ENCODE data around the gene FAM13C.
A peak's percentile ranks its signal among the peaks of the same experiment; 100 is the strongest.

FAM13C gene

DNA sequence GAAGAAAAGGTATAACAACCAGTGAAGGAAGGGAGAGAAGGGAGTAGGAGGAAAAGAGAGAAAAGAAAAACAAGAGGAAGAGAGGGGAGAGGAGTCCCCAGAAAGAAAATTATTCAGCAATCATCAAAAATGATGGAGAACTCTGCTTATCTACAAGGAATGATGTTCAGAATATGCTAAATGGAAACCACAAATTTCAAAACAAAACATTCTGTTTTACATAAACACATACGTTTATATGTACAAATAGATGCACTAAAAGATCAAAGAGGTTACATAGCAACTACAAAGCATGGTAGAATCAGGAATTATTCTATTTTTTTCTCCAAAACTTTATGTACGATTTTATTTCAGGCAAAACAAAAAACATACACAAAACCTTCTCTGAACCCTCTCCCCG, 91.9 kb downstream of the FAM13C start:
- no peak for TF ChIP-seq CREB1 (IDR thresholded peaks at IDR 0.05; ENCODE audit: low read depth)
- no peak for TF ChIP-seq YY1 (IDR thresholded peaks at IDR 0.05; ENCODE audit: low read depth)
- no peak for TF ChIP-seq EGR1 (IDR thresholded peaks at IDR 0.05)

DNA sequence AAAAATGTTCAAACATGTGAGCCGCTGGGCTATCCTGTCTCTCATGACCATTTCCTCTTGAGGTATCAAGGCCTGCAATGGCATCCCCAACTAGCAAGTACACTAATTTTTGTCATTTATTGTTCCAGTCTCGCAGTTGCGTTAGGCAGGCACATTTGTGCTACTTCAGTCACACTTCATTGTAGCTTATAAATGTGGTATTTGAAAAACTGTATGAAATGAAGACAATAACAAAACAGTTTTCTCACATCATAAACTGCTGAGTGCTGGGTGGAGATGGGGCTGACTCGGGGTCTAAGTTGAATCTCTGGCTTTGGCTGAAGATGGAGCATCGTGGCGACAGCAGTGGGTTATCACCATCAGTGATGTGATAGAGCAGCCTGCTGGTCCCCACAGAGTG, 92.7 kb downstream of the FAM13C start:
- TF ChIP-seq CREB1 (IDR thresholded peaks at IDR 0.05; ENCODE audit: low read depth) (no peak), NFIC (IDR thresholded peaks at IDR 0.05) (no peak), EGR1 (IDR thresholded peaks at IDR 0.05) (no peak), TAF1 (IDR thresholded peaks at IDR 0.05; ENCODE audit: low read depth) (no peak), TCF12 (IDR thresholded peaks at IDR 0.05; ENCODE audit: low read depth) (no peak), CEBPB (IDR thresholded peaks at IDR 0.05) (no peak)
- TF ChIP-seq, protein P1, sequence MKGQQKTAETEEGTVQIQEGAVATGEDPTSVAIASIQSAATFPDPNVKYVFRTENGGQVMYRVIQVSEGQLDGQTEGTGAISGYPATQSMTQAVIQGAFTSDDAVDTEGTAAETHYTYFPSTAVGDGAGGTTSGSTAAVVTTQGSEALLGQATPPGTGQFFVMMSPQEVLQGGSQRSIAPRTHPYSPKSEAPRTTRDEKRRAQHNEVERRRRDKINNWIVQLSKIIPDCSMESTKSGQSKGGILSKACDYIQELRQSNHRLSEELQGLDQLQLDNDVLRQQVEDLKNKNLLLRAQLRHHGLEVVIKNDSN (IDR thresholded peaks at IDR 0.05): no peak

DNA sequence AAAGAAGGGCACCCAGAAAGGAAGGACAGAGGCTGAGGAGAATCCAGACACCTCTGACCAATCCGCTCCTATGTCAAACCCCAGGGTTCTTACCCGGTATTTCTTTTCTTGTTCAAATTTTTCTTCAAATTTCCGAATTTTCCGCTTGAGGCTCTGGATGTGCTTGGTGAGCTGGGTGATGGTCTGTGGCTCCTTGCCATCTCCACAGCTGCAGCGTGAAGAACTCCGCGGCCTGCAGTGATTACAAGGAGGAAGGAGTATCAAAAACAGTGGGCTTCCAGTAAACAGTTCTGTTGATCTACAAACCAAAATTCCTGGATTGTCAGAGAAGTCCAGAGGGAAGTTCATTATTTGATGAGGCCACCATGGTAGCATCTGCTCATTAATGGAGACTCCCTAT, 93.9 kb downstream of the FAM13C start:
- TF ChIP-seq YY1 (IDR thresholded peaks at IDR 0.05; ENCODE audit: low read depth) (no peak), TCF12 (IDR thresholded peaks at IDR 0.05; ENCODE audit: low read depth) (no peak), EGR1 (IDR thresholded peaks at IDR 0.05) (no peak), RAD21 (IDR thresholded peaks at IDR 0.05; ENCODE audit: low read depth) (no peak), NFIC (IDR thresholded peaks at IDR 0.05) (no peak), CREB1 (IDR thresholded peaks at IDR 0.05; ENCODE audit: low read depth) (no peak), EP300 (IDR thresholded peaks at IDR 0.05; ENCODE audit: borderline replicate concordance) (no peak), TAF1 (IDR thresholded peaks at IDR 0.05; ENCODE audit: low read depth) (no peak), CEBPB (IDR thresholded peaks at IDR 0.05) (no peak), FOXM1 (IDR thresholded peaks at IDR 0.05; ENCODE audit: borderline replicate concordance, low read depth) (no peak), ZBTB7A (IDR thresholded peaks at IDR 0.05; ENCODE audit: low read depth) (no peak), TEAD4 (IDR thresholded peaks at IDR 0.05) (no peak)
- TF ChIP-seq, protein P2, sequence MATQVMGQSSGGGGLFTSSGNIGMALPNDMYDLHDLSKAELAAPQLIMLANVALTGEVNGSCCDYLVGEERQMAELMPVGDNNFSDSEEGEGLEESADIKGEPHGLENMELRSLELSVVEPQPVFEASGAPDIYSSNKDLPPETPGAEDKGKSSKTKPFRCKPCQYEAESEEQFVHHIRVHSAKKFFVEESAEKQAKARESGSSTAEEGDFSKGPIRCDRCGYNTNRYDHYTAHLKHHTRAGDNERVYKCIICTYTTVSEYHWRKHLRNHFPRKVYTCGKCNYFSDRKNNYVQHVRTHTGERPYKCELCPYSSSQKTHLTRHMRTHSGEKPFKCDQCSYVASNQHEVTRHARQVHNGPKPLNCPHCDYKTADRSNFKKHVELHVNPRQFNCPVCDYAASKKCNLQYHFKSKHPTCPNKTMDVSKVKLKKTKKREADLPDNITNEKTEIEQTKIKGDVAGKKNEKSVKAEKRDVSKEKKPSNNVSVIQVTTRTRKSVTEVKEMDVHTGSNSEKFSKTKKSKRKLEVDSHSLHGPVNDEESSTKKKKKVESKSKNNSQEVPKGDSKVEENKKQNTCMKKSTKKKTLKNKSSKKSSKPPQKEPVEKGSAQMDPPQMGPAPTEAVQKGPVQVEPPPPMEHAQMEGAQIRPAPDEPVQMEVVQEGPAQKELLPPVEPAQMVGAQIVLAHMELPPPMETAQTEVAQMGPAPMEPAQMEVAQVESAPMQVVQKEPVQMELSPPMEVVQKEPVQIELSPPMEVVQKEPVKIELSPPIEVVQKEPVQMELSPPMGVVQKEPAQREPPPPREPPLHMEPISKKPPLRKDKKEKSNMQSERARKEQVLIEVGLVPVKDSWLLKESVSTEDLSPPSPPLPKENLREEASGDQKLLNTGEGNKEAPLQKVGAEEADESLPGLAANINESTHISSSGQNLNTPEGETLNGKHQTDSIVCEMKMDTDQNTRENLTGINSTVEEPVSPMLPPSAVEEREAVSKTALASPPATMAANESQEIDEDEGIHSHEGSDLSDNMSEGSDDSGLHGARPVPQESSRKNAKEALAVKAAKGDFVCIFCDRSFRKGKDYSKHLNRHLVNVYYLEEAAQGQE (IDR thresholded peaks at IDR 0.05; ENCODE audit: low read depth): no peak
- TF ChIP-seq, protein P1 (IDR thresholded peaks at IDR 0.05): no peak
- TF ChIP-seq, protein P3, sequence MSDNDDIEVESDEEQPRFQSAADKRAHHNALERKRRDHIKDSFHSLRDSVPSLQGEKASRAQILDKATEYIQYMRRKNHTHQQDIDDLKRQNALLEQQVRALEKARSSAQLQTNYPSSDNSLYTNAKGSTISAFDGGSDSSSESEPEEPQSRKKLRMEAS (IDR thresholded peaks at IDR 0.05): no peak

DNA sequence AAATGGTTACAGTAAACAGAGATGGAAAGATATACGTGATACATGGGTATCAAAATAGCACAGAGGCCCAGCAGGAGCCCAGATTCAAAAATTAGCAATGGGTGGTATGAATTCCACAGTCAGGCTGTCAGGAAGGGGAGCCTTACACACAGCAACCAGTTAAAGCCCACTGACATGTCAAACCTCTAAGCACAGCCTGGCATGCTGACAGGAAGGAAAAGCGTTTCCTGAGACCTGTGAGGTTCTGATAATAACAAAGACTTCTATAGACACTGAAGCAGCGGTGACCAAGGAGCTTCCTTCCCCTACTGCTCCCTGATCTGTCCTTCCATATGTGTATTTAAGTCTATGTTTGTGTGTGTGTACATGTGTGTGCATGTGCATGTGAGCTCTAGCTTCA, 96.0 kb downstream of the FAM13C start:
- TF ChIP-seq YY1 (IDR thresholded peaks at IDR 0.05; ENCODE audit: low read depth) (no peak), RAD21 (IDR thresholded peaks at IDR 0.05; ENCODE audit: low read depth) (no peak), EGR1 (IDR thresholded peaks at IDR 0.05) (no peak), TEAD4 (IDR thresholded peaks at IDR 0.05) (no peak), TCF12 (IDR thresholded peaks at IDR 0.05; ENCODE audit: low read depth) (no peak), CEBPB (IDR thresholded peaks at IDR 0.05) (no peak)
- TF ChIP-seq, protein P1 (IDR thresholded peaks at IDR 0.05): no peak

DNA sequence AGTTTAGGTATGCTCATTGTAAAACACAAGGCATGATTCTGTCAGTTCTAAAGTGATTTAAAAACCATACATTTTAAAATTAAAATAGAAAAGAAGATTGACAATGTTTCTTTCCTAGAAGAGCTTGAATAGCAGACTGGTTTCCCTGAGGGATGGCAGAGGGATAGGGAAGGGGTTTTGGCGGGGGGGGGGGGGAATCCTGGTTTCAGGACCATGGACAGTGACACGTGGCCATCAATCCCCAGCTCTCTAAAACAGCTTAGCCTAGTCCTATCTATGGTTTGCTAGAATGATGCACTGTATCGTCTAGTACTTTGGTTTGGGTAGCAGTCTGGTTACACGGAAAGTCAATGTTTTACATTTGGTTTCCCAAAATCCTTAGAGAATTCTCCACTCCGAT, 97.2 kb downstream of the FAM13C start:
- TF ChIP-seq TCF12 (IDR thresholded peaks at IDR 0.05; ENCODE audit: low read depth) (no peak), FOXM1 (IDR thresholded peaks at IDR 0.05; ENCODE audit: borderline replicate concordance, low read depth) (no peak), CEBPB (IDR thresholded peaks at IDR 0.05) (no peak), TEAD4 (IDR thresholded peaks at IDR 0.05) (no peak)
- TF ChIP-seq, protein P2 (IDR thresholded peaks at IDR 0.05; ENCODE audit: low read depth): peak; percentile 92
- TF ChIP-seq, protein P1 (IDR thresholded peaks at IDR 0.05): peak; percentile 55; the same call in 1 of the 2 replicates

DNA sequence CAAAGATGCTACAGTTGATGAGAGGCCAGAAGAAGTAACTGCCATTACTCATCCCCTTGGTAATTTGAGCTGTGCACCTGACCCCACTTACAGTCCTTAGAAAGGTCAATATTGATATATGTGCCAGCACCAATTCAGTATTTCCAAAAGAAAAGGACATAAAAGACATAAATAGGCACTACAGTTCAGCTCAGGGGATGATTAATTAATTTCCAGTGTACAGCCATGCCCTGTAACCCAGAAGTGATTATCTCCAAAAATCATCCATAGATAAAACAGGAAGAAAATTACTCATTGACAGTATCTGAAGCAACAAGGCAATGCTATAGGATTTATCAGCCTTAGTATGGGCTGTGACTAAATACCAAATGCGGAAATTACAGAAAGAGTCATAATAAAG, 103.5 kb downstream of the FAM13C start:
- no peak for TF ChIP-seq CREB1 (IDR thresholded peaks at IDR 0.05; ENCODE audit: low read depth)
- TF ChIP-seq EGR1 (IDR thresholded peaks at IDR 0.05): no peak
- TF ChIP-seq NFIC (IDR thresholded peaks at IDR 0.05): no peak

Data from Ishikawa (cell line).